Measurements from ENCODE around the gene TLK1. TPM values are rescaled to one million over a fixed set of nuclear protein-coding genes. Genes with fewer than 3 reads are reported as not detected.
A peak's percentile ranks its signal among the peaks of the same experiment; 100 is the strongest.

TLK1 gene
- total and polyA plus RNA-seq, 9 of the 15 experiments (the other 6 are each of a cell fraction or from before 2014, with no cell fraction given), result 20.2 to 101 (median 40.5) TPM

- no peak for TF ChIP-seq ZHX1 (conservative IDR thresholded peaks at IDR 0.05; ENCODE audit: low read length)
- peak; percentile 77 for TF ChIP-seq ZFX (CRISPR knock-in tag; IDR thresholded peaks at IDR 0.05)
- no peak for TF ChIP-seq THRAP3 (IDR thresholded peaks at IDR 0.05; ENCODE audit: borderline replicate concordance)
- no peak for TF ChIP-seq ID3 (CRISPR knock-in tag; IDR thresholded peaks at IDR 0.05)
- TF ChIP-seq ID3 (tag; IDR thresholded peaks at IDR 0.05), result peak; percentile 88; the same call in 1 of the 2 replicates
- TF ChIP-seq ZBTB26 (CRISPR knock-in tag; IDR thresholded peaks at IDR 0.05), result no peak
- peak; percentile 93 for TF ChIP-seq CXXC5 (CRISPR knock-in tag; IDR thresholded peaks at IDR 0.05)
- TF ChIP-seq NR2F6 (CRISPR knock-in tag; IDR thresholded peaks at IDR 0.05), result no peak
- TF ChIP-seq RBFOX2 (IDR thresholded peaks at IDR 0.05; ENCODE audit: low read depth, low read length), result peak; percentile 87
- no peak for TF ChIP-seq RFX5 (IDR thresholded peaks at IDR 0.05; ENCODE audit: low read depth, low read length)
- peak; percentile 88 for TF ChIP-seq ZNF592 (IDR thresholded peaks at IDR 0.05)
- TF ChIP-seq, protein P1, sequence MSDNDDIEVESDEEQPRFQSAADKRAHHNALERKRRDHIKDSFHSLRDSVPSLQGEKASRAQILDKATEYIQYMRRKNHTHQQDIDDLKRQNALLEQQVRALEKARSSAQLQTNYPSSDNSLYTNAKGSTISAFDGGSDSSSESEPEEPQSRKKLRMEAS (CRISPR knock-in tag; IDR thresholded peaks at IDR 0.05), result peak; percentile 94
- TF ChIP-seq SRF (CRISPR knock-in tag; IDR thresholded peaks at IDR 0.05), result 0 out of 4 replicates have a peak, but pooled peaks of 1 of the 2 experiments have one; percentile 33
- TF ChIP-seq, protein P2, sequence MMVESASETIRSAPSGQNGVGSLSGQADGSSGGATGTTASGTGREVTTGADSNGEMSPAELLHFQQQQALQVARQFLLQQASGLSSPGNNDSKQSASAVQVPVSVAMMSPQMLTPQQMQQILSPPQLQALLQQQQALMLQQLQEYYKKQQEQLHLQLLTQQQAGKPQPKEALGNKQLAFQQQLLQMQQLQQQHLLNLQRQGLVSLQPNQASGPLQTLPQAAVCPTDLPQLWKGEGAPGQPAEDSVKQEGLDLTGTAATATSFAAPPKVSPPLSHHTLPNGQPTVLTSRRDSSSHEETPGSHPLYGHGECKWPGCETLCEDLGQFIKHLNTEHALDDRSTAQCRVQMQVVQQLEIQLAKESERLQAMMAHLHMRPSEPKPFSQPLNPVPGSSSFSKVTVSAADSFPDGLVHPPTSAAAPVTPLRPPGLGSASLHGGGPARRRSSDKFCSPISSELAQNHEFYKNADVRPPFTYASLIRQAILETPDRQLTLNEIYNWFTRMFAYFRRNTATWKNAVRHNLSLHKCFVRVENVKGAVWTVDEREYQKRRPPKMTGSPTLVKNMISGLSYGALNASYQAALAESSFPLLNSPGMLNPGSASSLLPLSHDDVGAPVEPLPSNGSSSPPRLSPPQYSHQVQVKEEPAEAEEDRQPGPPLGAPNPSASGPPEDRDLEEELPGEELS (CRISPR knock-in tag; IDR thresholded peaks at IDR 0.05; ENCODE audit: borderline replicate concordance), result no peak
- 0 out of 2 replicates have a peak, but pooled peaks have one; percentile 28 for TF ChIP-seq HDAC8 (tag; IDR thresholded peaks at IDR 0.05)
Observed at GRCh38 chr2:170973492-170974303, 187.0 kb downstream of the TLK1 start (continued).

All from K562 (cell line).